Breast epithelium (tissue), 4 donors: Measurements from ENCODE around the gene ACE2. TPM values are rescaled to one million over a fixed set of nuclear protein-coding genes. Genes with fewer than 3 reads are reported as not detected.

Experiments used
- DNase-seq, 2 donors: peaks; one replicate each; pipeline ENCODE4 v3.0.0-alpha.2; 2019; ENCODE audit warnings: low spot score in 2 of 2
- H3K27ac ChIP-seq, 2 donors: fragments of 200-600 bp; sonication (generic) in 1 of 2; one replicate each; pipeline ENCODE4 v1.5.1; 2016 to 2019; ENCODE audit warnings: mild to moderate bottlenecking in 1 of 2
- H3K27me3 ChIP-seq, 2 donors: fragments of 200-600 bp; sonication (generic) in 1 of 2; one replicate each; pipeline versions ENCODE4 v1.5.1 to v1.6.0; 2017 to 2019; ENCODE audit warnings: control low read depth in 1 of 2, mild to moderate bottlenecking in 1 of 2
- H3K36me3 ChIP-seq: fragments of 200-600 bp; one replicate; pipeline ENCODE4 v1.5.1; 2019
- H3K4me1 ChIP-seq, 2 donors: fragments of 200-600 bp; sonication (generic); one replicate each; pipeline ENCODE4 v1.5.1; 2016 to 2019; ENCODE audit warnings: control low read depth in 1 of 2
- H3K4me3 ChIP-seq, 3 donors: fragments of 200-600 bp; sonication (generic); 1 replicate in 2 of 3; 2 replicates in 1 of 3; pipeline ENCODE4 v1.5.1; 2016 to 2019; ENCODE audit warnings: mild to moderate bottlenecking in 3 of 3, moderate library complexity in 2 of 3
- H3K9me3 ChIP-seq, 2 donors: fragments of 200-600 bp; sonication (generic) in 1 of 2; one replicate each; pipeline ENCODE4 v1.5.1; 2016 to 2019; ENCODE audit warnings: control low read depth in 1 of 2
- CTCF ChIP-seq, 3 donors: fragments of 450-650 bp; IDR thresholded peaks; one replicate each; pipeline ENCODE4 v1.5.1; 2016 to 2017; ENCODE audit warnings: antibody characterized with exemption in 3 of 3, mild to moderate bottlenecking in 3 of 3, moderate library complexity in 3 of 3
- POLR2A ChIP-seq: fragments of 450-650 bp; IDR thresholded peaks from one replicate; pipeline ENCODE4 v1.6.1; 2016; ENCODE audit warnings: antibody characterized with exemption, mild to moderate bottlenecking, moderate library complexity
- POLR2AphosphoS5 ChIP-seq, 3 donors: sonication (generic); formaldehyde crosslinking; IDR thresholded peaks; one replicate each; pipeline ENCODE4 v1.6.1; 2017; ENCODE audit warnings: antibody characterized with exemption in 3 of 3
- intact Hi-C: fragments of 100-400 bp; cut with DNase I; formaldehyde crosslinking; loops from one replicate; pipeline ENCODE4 v1.15.1; 2023; ENCODE audit warnings: low total_unique reads
- total RNA-seq, 3 donors: library from RNA; depleted of rRNA; stranded (reverse); fragments of >200 nt; gene quantifications; one replicate each; pipeline ENCODE4 v1.1.0, GENCODE V29; 2016

Gene ACE2
- total RNA-seq, 3 donors from 2014 or later, result 2.2 to 7.2 (median 5.6) TPM

GRCh38 chrX:15567267-15567666 is 33.5 kb downstream of the ACE2 start:
- no peaks in the 10 kb centered on the region for H3K4me1 ChIP-seq
- peaks cover 0 to 53% of the 10 kb centered on the region in 2 donors for H3K27me3 ChIP-seq
- H3K9me3 ChIP-seq, result no peaks in the 10 kb centered on the region
- intact Hi-C loops, result no loop called here
- no peak overlapping the region for H3K27ac ChIP-seq
- DNase-seq, result no peak
- no peaks in the 10 kb centered on the region for H3K36me3 ChIP-seq
- TF ChIP-seq POLR2A (no peak), POLR2AphosphoS5 (IDR thresholded peaks at IDR 0.05) (no peak), CTCF (IDR thresholded peaks at IDR 0.05) (no peak)
- no peak overlapping the region for H3K4me3 ChIP-seq

GRCh38 chrX:15566244-15566643 is 34.5 kb downstream of the ACE2 start:
- Histone ChIP-seq H3K27me3 (peaks cover 0 to 49% of the 10 kb centered on the region in 2 donors), H3K36me3 (no peaks in the 10 kb centered on the region), H3K9me3 (no peaks in the 10 kb centered on the region), H3K4me1 (no peaks in the 10 kb centered on the region), H3K4me3 (no peak overlapping the region), H3K27ac (no peak overlapping the region)
- no peak for DNase-seq
- intact Hi-C loops, result no loop called here
- no peak for TF ChIP-seq POLR2A
- no peak for TF ChIP-seq CTCF (IDR thresholded peaks at IDR 0.05)
- TF ChIP-seq POLR2AphosphoS5 (IDR thresholded peaks at IDR 0.05), result no peak

- peaks cover 0 to 49% of the 10 kb centered on the region in 2 donors for H3K27me3 ChIP-seq
- no peak overlapping the region for H3K4me3 ChIP-seq
- H3K36me3 ChIP-seq, result no peaks in the 10 kb centered on the region
- intact Hi-C loops, result no loop called here
- H3K4me1 ChIP-seq, result no peaks in the 10 kb centered on the region
- no peaks in the 10 kb centered on the region for H3K9me3 ChIP-seq
- no peak overlapping the region for H3K27ac ChIP-seq
- TF ChIP-seq CTCF (IDR thresholded peaks at IDR 0.05) (peak in 2 of 3 donors; percentile 43 to 61), POLR2A (no peak)
- DNase-seq, result peak; percentile 52 to 66
These were observed 35.7 kb downstream of the ACE2 start for GRCh38 chrX:15564981-15565579.

GRCh38 chrX:15563056-15563455 is 37.7 kb downstream of the ACE2 start:
- Histone ChIP-seq H3K4me3 (no peak overlapping the region), H3K9me3 (no peaks in the 10 kb centered on the region), H3K4me1 (no peaks in the 10 kb centered on the region), H3K36me3 (no peaks in the 10 kb centered on the region), H3K27ac (no peak overlapping the region), H3K27me3 (peaks cover 0 to 43% of the 10 kb centered on the region in 2 donors)
- no peak for DNase-seq
- TF ChIP-seq POLR2AphosphoS5 (IDR thresholded peaks at IDR 0.05), result no peak
- TF ChIP-seq POLR2A, result no peak
- no peak for TF ChIP-seq CTCF (IDR thresholded peaks at IDR 0.05)
- intact Hi-C loops, result no loop called here

GRCh38 chrX:15560924-15561323 is 39.8 kb downstream of the ACE2 start:
- no peak overlapping the region for H3K4me3 ChIP-seq
- H3K4me1 ChIP-seq, result no peaks in the 10 kb centered on the region
- intact Hi-C loops, result no loop called here
- H3K27me3 ChIP-seq, result peaks cover 0 to 34% of the 10 kb centered on the region in 2 donors
- H3K9me3 ChIP-seq, result no peaks in the 10 kb centered on the region
- no peak for TF ChIP-seq CTCF (IDR thresholded peaks at IDR 0.05)
- TF ChIP-seq POLR2A, result no peak
- TF ChIP-seq POLR2AphosphoS5 (IDR thresholded peaks at IDR 0.05), result no peak
- no peak for DNase-seq
- H3K36me3 ChIP-seq, result no peaks in the 10 kb centered on the region
- H3K27ac ChIP-seq, result no peak overlapping the region
